HCT116 (cell line): Measurements from ENCODE around the gene ILRUN. TPM values are rescaled to one million over a fixed set of nuclear protein-coding genes. Genes with fewer than 3 reads are reported as not detected.
A peak's percentile ranks its signal among the peaks of the same experiment; 100 is the strongest.
"Not testable (repeated sequence)": the region's sequence is repeated elsewhere in the genome, so short reads cannot be mapped to it uniquely, and the experiment has no call there.

Source experiments
- ATAC-seq: fragments of 200-7000 bp; cut with Tn5 transposase; 2 replicates; pipeline ENCODE4 v1.9.1; 2020; ENCODE audit warnings: mild to moderate bottlenecking, moderate library complexity
- BruUV-seq: library from RNA; stranded (reverse); fragments of 400-500 nt; replicated peaks from 2 replicates; lab custom pipeline; 2021; lab: Mats Ljungman, UMichigan
- CTCF ChIA-PET: fragments of 300-600 bp; sonication (Branson Sonifier 250); formaldehyde crosslinking; loops from one replicate; lab custom pipeline; 2021; ENCODE audit warnings: antibody characterized with exemption; lab: Charles Lee
- POLR2A ChIA-PET: fragments of 300-600, 350-600 bp; sonication (Branson Sonifier 250); formaldehyde crosslinking; loops from one replicate; lab custom pipeline; 2021; ENCODE audit warnings: antibody characterized with exemption; lab: Charles Lee
- RAD21 ChIA-PET, 2 experiments: fragments of 300-600 bp; sonication (Branson Sonifier 250); formaldehyde crosslinking; loops; one replicate each; lab custom pipeline; 2023; ENCODE audit warnings: low total read pairs in 2 of 2; ENCODE audit not compliant: uncharacterized antibody in 2 of 2, unreplicated experiment in 2 of 2, low non-redundant PET in 1 of 2; lab: Charles Lee
- DNase-seq: peaks from one replicate; pipeline ENCODE4 v3.0.0-alpha.2; 2010; ENCODE audit warnings: low read depth, low spot score
- H2AFZ ChIP-seq: fragments of 200-600 bp; shearing (Covaris generic), sonication (generic); 2 replicates; pipeline ENCODE4 v1.6.1; 2017; ENCODE audit warnings: low read depth, mixed run types, mixed read lengths, antibody characterized with exemption, low read length; ENCODE audit not compliant: poor library complexity, severe bottlenecking
- H3K27ac ChIP-seq: 2 replicates; pipeline ENCODE4 v1.5.1; 2012; ENCODE audit warnings: low read depth, low read length
- H3K27me3 ChIP-seq: fragments of 200-600 bp; sonication (generic); 2 replicates; pipeline ENCODE4 v1.6.1; 2016; ENCODE audit warnings: mixed run types, low read length, mixed read lengths; ENCODE audit not compliant: insufficient read depth
- H3K36me3 ChIP-seq, 2 experiments: fragments of 200-500 bp in 1 of 2; fragments of 200-600 bp in 1 of 2; sonication (Bioruptor generic) in 1 of 2; sonication (generic) in 1 of 2; 2 replicates each; pipeline versions ENCODE4 v1.5.1 to v1.6.1; 2014 to 2016; ENCODE audit warnings: low read length in 2 of 2, inconsistent platforms in 1 of 2, mixed read lengths in 1 of 2, mixed run types in 1 of 2; ENCODE audit not compliant: insufficient read depth in 2 of 2, control insufficient read depth in 1 of 2
- H3K4me1 ChIP-seq, 2 experiments: fragments of 200-600 bp in 1 of 2; sonication (generic) in 1 of 2; 2 replicates each; pipeline versions ENCODE4 v1.5.1 to v1.6.1; 2012 to 2017; ENCODE audit warnings: low read length in 2 of 2, inconsistent platforms in 1 of 2, mild to moderate bottlenecking in 1 of 2, mixed read lengths in 1 of 2, mixed run types in 1 of 2, moderate library complexity in 1 of 2; ENCODE audit not compliant: insufficient read depth in 2 of 2, control insufficient read depth in 1 of 2
- H3K4me2 ChIP-seq: fragments of 200-600 bp; sonication (generic); 2 replicates; pipeline ENCODE4 v1.6.1; 2017; ENCODE audit warnings: mixed run types, low read length, mixed read lengths
- H3K4me3 ChIP-seq, 2 experiments: fragments of 200-600 bp in 1 of 2; sonication (generic) in 1 of 2; replicated peaks in 1 of 2; 2 replicates each; pipeline ENCODE4 v1.5.1; 2011 to 2016; ENCODE audit warnings: low read length in 2 of 2, control low read depth in 1 of 2, low read depth in 1 of 2, mild to moderate bottlenecking in 1 of 2, mixed read lengths in 1 of 2, mixed run types in 1 of 2
- H3K79me2 ChIP-seq: fragments of 200-600 bp; sonication (generic); 2 replicates; pipeline ENCODE4 v1.6.1; 2017; ENCODE audit warnings: mild to moderate bottlenecking, mixed run types, low read length, moderate library complexity, mixed read lengths; ENCODE audit not compliant: insufficient read depth
- H3K9ac ChIP-seq: fragments of 200-600 bp; sonication (generic); 2 replicates; pipeline ENCODE4 v1.6.1; 2016; ENCODE audit warnings: low read length, mixed read lengths
- H3K9me2 ChIP-seq: fragments of 200-600 bp; sonication (generic), shearing (Covaris generic); 2 replicates; pipeline ENCODE4 v1.6.1; 2017; ENCODE audit warnings: mixed run types, mild to moderate bottlenecking, moderate library complexity; ENCODE audit not compliant: insufficient read depth
- H3K9me3 ChIP-seq, 2 experiments: fragments of 200-500 bp in 1 of 2; fragments of 200-600 bp in 1 of 2; sonication (Bioruptor generic) in 1 of 2; sonication (generic) in 1 of 2; 2 replicates each; pipeline ENCODE4 v1.6.1; 2014 to 2017; ENCODE audit warnings: low read length in 2 of 2, mixed read lengths in 2 of 2, inconsistent platforms in 1 of 2, low read depth in 1 of 2, mild to moderate bottlenecking in 1 of 2, mixed run types in 1 of 2, moderate library complexity in 1 of 2; ENCODE audit not compliant: control insufficient read depth in 1 of 2, insufficient read depth in 1 of 2
- H4K20me1 ChIP-seq: fragments of 200-600 bp; sonication (generic), shearing (Covaris generic); 2 replicates; pipeline ENCODE4 v1.6.1; 2017; ENCODE audit warnings: mixed run types, mild to moderate bottlenecking, moderate library complexity; ENCODE audit not compliant: insufficient read depth
- CEBPB ChIP-seq: IDR thresholded peaks from 2 replicates; pipeline ENCODE4 v1.6.1; 2012; ENCODE audit warnings: low read depth
- FOSL1 ChIP-seq: IDR thresholded peaks from 2 replicates; pipeline ENCODE4 v1.6.1; 2012; ENCODE audit warnings: low read depth
- RAD21 ChIP-seq: IDR thresholded peaks from 2 replicates; pipeline ENCODE4 v1.6.1; 2012; ENCODE audit warnings: low read depth, mild to moderate bottlenecking
- SP1 ChIP-seq: IDR thresholded peaks from 2 replicates; pipeline ENCODE4 v1.6.1; 2012; ENCODE audit warnings: low read depth
- intact Hi-C: fragments of 100-400 bp; cut with micrococcal nuclease; formaldehyde crosslinking; loops from 2 replicates; pipeline ENCODE4 v1.10.0; 2022
- total RNA-seq: library from RNA; stranded (reverse); gene quantifications from one replicate; pipeline ENCODE4 v1.2.1, GENCODE V29; 2021; ENCODE audit not compliant: unreplicated experiment
- TF ChIP-seq, protein P1 (sequence below): IDR thresholded peaks from 2 replicates; pipeline ENCODE4 v1.6.1; 2012

ILRUN gene
- total RNA-seq, 1 experiment from 2014 or later: 51.9 TPM

DNA sequence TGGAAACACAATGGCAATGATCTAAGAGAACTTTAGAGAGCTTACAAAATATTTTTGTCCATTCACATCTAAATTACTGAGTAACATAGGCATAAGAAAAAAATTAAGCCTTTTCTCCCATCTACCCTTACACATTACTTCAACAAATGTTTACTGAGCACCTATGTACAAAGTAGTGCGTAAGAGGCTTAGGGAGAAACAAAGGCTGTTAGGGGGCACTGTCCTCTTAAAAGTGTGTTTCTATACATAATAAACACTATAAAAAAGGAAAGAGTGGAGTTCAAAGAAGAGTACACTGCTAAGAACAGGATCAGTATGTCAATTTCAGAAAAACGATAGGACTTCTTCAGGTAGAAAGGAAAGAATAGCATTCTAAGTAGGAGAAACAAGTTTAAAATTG, 12.2 kb downstream of the ILRUN start:
- ChIA-PET CTCF (no interaction called here), RAD21 (no interaction called here), POLR2A (no interaction called here)
- intact Hi-C loops: no loop called here
- no peak overlapping the region for H3K4me2 ChIP-seq
- H4K20me1 ChIP-seq: 0 out of 2 replicates have a peak, but pooled peaks cover 2% of the 10 kb centered on the region
- no peaks in the 10 kb centered on the region for H3K9me3 ChIP-seq
- TF ChIP-seq, protein P1, sequence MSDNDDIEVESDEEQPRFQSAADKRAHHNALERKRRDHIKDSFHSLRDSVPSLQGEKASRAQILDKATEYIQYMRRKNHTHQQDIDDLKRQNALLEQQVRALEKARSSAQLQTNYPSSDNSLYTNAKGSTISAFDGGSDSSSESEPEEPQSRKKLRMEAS: no peak
- 0 out of 2 replicates have a peak, but pooled peaks have one; percentile 3 for TF ChIP-seq RAD21
- no peaks in the 10 kb centered on the region for H3K27me3 ChIP-seq
- H3K4me3 ChIP-seq: no peak overlapping the region
- no peak overlapping the region for H2AFZ ChIP-seq
- ATAC-seq (no peak), DNase-seq (no peak)
- no peaks in the 10 kb centered on the region for H3K36me3 ChIP-seq
- BruUV-seq: no TSS peak
- no peak overlapping the region for H3K27ac ChIP-seq
- H3K79me2 ChIP-seq: peaks cover 89% of the 10 kb centered on the region
- H3K9ac ChIP-seq: no peak overlapping the region
- peaks cover 23 to 28% of the 10 kb centered on the region in 2 experiments for H3K4me1 ChIP-seq
- H3K9me2 ChIP-seq: no peaks in the 10 kb centered on the region

DNA sequence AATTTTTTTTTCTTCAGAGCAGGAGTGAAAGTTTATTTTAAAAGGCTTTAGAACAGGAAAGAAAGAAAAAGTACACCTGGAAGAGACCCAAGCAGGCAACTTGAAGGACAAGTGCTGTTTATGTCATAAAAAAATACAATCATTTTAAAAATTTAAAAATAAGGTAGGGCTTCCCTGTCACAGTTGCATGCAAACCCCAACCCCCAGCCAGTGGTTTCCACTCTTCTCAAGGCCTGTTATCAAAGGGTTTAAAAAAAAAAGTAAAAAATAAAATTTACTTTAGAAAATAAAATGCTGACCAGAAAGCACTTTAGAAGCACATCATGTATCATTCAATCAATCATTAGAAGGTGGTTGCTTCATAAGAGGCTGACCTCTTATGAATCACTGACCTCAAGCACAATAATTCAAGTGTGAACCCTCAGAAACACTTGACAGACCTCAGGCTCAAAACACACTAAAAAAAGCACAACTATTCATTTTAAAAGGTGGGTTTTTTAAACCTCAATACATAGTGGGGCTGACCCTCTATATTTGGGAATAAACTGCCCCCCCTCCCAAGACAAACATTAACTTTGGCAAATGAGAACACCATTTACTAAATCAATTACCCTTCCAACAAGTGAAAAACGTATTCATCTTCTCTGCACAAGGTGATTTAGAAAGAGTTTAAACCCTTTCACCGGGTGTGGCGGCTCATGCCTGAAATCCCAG, 15.6 kb downstream of the ILRUN start:
- TF ChIP-seq SP1 (no peak), FOSL1 (peak; percentile 36; the same call in 1 of the 2 replicates), CEBPB (peak; percentile 80)
- Histone ChIP-seq H2AFZ (no peak overlapping the region), H3K79me2 (peaks cover 87% of the 10 kb centered on the region), H3K9ac (no peak overlapping the region), H3K9me3 (no peaks in the 10 kb centered on the region), H3K9me2 (no peaks in the 10 kb centered on the region), H4K20me1 (0 out of 2 replicates have a peak, but pooled peaks cover 2% of the 10 kb centered on the region), H3K4me3 (no peak overlapping the region), H3K27ac (peak overlapping the region; percentile 58; the same call in 1 of the 2 replicates), H3K36me3 (no peaks in the 10 kb centered on the region), H3K4me2 (peak overlapping the region; percentile 60), H3K4me1 (peaks cover 23 to 28% of the 10 kb centered on the region in 2 experiments), H3K27me3 (no peaks in the 10 kb centered on the region)
- POLR2A ChIA-PET: no interaction called here
- intact Hi-C loops: no loop called here
- ATAC-seq: peak; percentile 69
- BruUV-seq: no TSS peak
- RAD21 ChIA-PET: no interaction called here
- peak; percentile 27 for DNase-seq
- CTCF ChIA-PET: no interaction called here

DNA sequence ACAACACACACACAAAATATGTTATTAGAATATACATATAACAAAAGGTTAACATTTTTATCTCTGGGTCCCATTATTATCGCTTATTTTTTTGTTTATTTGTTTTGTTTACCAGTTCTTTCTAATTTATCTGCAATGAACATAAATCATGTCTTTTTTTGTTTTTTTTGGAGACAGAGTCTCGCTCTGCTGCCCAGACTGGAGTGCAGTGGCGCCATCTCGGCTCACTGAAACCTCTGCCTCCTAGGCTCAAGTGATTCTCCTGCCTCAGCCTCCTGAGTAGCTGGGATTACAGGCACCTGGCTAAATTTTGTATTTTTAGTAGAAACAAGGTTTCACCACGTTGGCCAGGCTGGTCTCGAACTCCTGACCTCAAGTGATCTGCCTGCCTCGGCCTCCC, 16.3 kb downstream of the ILRUN start:
- RAD21 ChIA-PET, H3K4me3 ChIP-seq, H3K27me3 ChIP-seq, H2AFZ ChIP-seq, DNase-seq, POLR2A ChIA-PET, CTCF ChIA-PET, H3K4me2 ChIP-seq, H3K9me3 ChIP-seq, intact Hi-C loops, H3K36me3 ChIP-seq, ATAC-seq, H3K9ac ChIP-seq, H3K9me2 ChIP-seq, H4K20me1 ChIP-seq, BruUV-seq: not testable (repeated sequence)
- H3K4me1 ChIP-seq: peaks cover 23 to 32% of the 10 kb centered on the region in 2 experiments
- H3K79me2 ChIP-seq: peaks cover 87% of the 10 kb centered on the region
- peak overlapping the region; percentile 58 for H3K27ac ChIP-seq
